Superior temporal gyrus (tissue), 1 donor: ENCODE measurements around the gene EFS.
A peak's percentile ranks its signal among the peaks of the same experiment; 100 is the strongest.
"Not testable (repeated sequence)": the region's sequence is repeated elsewhere in the genome, so short reads cannot be mapped to it uniquely, and the experiment has no call there.

Experiments
- DNase-seq: peaks from one replicate; pipeline ENCODE4 v3.0.0-alpha.2; 2016; ENCODE audit errors: extremely low spot score

The EFS gene

GRCh38 chr14:23399136-23399535, 34.2 kb upstream of the EFS start:
- no peak for DNase-seq

GRCh38 chr14:23398348-23398747, 33.4 kb upstream of the EFS start:
- DNase-seq, result no peak

GRCh38 chr14:23396781-23397407, 31.9 kb upstream of the EFS start:
- DNase-seq, result no peak

DNA sequence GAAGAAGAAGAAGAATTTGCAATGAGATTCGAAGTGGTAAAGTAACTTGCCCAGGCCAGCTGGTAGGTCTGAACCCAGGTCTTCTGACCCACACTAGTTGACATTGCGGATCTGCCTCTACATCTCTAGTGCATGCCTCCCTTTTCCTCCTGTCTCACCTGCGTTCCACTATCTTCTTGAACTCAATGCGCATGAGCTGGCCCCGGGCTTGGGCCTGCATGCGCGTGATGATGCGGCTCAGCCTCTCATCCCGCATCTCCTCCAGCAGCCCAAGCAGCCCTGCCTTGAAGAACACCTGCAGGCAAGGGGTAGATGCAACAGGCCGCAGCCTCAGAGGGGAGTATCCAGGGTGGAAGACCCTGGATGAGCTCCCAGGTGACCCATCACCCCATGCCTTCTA, 31.2 kb upstream of the EFS start:
- DNase-seq, result no peak

DNA sequence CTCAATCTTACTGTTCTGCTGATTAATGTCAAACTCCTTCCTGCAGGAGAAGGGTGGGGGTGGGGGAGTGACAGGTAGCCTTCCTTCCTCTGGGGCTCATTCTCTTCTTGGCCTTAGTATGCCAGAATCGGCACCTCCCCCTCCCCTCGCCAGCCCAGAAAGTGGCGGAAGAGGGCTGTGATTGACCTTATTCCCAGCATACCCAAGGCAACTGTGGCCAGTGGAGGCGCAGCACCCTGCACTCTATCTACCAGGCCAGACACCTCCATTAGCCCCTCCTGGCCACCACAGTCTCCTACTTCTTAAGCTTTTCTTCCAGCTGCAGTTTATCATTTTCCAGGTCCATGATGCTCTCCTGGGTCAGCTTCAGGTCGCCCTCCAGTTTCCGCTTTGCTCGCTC, 27.6 kb upstream of the EFS start:
- DNase-seq, result no peak

DNA sequence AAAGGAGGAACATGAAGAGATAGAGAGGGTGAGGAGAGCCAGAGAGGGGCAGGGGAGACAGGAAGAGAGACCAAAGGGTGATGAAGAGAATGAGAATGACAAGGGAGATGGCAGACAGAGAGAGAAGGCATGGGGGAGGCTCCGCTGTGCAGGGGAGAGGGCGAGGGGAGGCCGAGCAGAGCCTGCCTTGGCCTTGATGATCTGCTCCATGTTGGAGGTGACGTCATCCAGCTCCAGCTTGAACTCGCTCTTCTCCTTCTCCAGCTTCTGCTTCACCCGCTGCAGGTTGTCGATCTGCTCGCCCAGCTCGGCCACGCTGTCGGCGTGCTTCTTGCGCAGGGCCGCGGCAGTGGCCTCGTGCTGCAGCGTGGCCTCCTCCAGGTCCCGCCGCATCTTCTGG, 24.9 kb upstream of the EFS start:
- DNase-seq, result not testable (repeated sequence)

DNA sequence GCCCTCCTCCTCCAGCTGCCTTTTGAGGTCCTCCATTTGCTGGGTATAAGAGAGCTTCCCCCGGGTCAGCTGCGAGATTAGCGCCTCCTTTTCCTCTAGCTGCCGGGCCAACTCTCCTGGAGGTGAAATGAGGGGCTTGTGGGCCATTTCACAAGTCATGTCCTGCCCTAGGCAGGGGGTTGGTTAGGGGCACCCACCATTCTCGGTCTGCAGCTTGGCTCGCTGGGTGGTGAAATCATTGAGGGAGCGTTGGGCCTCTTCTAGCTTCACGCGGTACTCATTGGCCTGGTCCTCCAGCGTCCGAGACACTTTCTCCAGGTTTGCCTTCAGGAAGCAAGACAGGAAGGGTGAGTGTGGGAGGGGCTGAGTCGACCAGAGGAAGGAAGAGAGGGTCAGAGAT, 24.4 kb upstream of the EFS start:
- DNase-seq, result no peak

GRCh38 chr14:23388996-23389395, 24.0 kb upstream of the EFS start:
- DNase-seq, result no peak

DNA sequence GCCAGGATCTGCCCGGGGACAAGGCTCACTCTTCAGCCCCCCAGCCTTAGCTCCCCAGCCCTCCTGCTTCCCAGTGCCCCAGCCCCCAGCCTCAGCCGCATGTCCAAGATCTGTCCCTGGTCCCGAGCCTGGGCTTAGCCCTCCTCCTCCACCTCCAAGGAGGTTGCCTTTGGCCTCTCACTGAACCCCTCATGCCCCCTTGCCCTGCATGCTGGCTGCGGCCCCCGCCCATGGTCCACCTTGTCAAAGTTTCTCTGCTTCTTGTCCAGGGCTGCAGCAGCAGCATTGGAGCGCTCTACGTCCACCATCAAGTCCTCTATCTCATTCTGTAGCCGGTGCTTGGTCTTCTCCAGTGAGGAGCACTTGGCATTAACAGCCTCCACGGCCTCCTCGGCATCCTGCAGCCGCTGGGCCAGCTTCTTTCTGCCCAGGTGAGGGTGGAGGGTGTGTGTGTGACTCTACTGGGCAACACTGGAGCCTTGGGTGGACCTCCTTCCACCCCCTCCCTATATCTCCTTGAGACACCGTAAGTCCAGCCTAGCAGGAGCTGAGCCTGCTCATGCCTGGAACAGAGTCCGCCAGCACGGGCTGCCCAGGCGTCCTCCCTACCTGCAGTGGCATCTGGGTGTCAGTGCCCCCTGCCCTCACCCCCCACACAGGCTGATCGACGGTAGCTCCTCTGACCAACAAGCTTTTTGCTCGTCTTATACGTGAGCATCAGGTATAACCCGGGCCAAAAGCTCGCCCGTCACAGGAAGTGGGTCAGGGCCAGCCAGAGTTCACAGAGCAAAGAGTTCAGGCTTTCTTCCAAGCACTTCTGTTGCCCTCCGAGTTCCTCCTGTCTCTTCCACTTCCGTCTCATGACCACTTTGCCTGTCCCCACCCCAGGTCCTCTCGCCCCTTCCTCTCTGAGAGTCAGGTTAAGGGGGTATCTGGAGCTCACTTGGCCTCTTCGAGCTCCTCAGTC, 23.2 kb upstream of the EFS start:
- DNase-seq, result no peak

DNA sequence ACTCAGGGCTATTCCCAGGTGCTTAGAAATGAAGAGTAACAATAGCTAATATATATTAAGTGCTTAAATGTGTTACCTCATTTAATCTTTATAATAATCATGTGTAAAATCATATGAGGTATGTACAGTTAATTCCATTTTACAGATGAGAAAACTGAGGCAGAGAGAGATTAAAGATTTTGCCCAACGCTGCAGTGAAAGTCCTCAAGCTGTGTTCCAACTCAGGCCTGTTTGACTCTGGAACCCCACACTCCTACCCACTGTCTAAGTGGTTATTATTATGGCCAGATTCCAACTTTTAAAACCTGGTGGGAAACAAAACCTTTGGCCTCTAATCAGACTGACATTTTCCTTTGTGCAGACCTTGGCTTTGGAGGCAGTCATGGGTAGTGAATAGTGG, 22.0 kb upstream of the EFS start:
- no peak for DNase-seq

GRCh38 chr14:23386266-23386657, 21.3 kb upstream of the EFS start:
- DNase-seq, result not testable (repeated sequence)

DNA sequence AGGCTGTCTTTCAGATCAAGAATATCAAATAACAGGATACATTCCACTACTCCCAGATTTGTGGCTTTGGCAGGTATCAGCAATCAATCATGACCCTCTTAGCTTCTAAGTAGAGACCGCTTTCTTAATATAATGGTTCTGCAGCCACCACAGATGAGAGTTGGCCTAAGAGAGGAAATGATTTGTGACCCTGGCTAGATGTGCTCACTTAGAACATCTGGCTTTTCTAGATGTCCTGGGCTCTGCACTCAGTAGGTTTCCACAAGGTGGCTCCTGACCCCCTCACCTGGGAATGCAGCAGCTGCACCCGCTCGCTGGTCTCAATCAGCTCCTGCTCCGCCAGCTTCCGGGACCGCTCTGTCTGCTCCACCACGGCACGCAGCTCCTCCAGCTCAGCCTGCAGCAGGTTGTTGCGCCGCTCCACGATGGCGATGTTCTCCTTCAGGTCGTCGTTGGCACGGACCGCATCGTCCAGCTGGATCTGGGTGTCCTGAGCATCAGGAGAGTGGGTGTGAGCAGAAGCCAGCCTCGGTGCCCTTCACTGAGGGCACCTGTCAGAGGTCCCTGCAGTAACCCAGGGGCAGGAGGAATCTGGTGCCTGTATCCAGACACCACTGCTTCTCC, 20.8 kb upstream of the EFS start:
- no peak for DNase-seq

- DNase-seq, result no peak
Measured at GRCh38 chr14:23385244-23385641, 20.3 kb upstream of the EFS start.

- DNase-seq, result no peak
Measured at GRCh38 chr14:23384364-23385080, 19.6 kb upstream of the EFS start.

DNA sequence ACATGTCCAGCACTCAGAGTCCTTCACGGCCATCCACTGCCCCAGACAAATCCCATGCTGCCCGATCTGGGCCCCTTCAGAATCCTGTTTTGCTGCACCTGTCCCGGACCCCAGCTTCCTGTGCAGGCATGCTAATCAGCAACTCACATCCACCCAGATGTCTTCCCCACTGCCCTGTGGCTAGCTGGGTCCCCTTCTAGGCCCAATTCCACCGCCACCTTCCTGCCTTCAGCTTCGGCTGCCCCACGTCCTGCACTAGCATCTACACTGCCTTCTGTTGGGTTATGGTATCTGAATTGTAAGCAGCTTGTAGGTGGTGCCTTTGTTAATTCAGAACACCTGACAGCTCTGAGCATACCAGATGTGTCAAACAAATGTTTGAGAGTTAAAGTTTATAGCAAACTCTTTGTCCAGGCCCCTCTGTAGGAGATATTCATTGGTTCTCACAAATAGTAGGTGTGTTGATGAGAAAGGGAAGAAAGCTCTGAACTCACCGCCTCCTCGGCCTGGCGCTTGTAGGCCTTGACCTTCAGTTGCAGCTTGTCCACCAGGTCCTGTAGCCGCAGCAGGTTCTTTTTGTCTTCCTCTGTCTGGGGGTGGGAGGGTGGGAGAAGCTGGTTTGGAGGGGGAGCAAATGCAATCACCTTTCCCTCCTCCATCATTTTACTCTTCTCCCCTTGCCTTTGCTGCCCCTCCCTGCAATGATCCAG, 17.9 kb upstream of the EFS start:
- no peak for DNase-seq

DNA sequence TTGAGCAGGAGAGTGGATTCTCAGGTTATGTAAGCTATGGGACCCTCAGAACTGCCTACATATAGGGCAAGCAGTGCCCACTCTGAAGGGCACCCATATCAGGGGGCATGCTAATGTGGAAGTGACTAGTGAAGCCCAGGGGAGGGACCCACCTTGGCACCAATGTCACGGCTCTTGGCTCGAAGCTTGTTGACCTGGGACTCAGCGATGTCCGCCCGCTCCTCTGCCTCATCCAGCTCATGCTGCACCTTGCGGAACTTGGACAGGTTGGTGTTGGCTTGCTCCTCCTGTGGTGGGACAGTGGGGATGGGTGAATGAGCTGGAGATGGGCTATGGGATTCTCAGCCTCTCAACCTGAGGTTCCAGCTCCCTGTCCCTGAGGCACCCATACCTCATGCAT, 17.3 kb upstream of the EFS start:
- DNase-seq, result no peak

GRCh38 chr14:23381871-23382270, 16.9 kb upstream of the EFS start:
- DNase-seq, result no peak

- no peak for DNase-seq
Measured at GRCh38 chr14:23380976-23381375, 16.0 kb upstream of the EFS start.

DNA sequence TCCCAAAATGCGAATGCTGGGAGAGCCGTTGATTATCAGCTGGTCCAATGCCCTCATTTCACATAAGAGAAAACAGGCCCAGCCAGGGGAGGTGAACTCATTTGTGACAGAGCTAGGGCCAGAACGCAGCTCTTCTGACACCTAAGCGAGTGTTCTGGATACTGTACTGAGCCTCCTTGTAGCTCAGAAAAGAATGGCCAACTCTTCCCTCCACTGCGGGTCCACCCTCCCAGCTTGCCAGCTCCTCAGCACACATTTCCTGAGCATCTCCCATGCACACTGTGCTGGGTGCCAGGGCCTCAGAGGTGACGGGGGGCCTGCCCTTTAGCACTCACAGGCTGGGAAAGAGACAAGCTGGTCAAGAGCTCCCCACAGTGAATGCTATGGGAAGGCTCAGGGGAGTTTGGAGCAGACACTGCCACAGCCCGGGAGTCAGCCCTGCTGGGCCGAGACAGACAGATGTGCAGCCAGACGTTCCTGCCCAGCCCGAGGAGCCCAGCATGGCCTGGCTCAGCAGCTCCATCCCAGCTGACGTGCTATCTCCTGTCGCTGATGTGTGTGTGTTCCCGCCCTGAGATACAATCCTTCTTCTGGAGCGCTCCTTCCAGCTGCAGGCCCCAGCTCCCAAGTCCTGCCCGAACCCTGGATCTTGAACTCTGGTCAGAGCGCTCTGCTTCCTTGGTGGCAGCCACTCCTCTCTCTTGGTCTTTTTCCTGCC, 15.4 kb upstream of the EFS start:
- no peak for DNase-seq

- peak; percentile 61 for DNase-seq
Measured at GRCh38 chr14:23379366-23380196, 14.6 kb upstream of the EFS start.
